Activated naive CD4-positive, alpha-beta T cell treated with anti-CD3 and anti-CD28 coated beads, Interleukin-2, amount 50 U/mL, for 16 hours (primary cell): ENCODE measurements around the gene SHOX.
"Not testable (repeated sequence)": the region's sequence is repeated elsewhere in the genome, so short reads cannot be mapped to it uniquely, and the experiment has no call there.

Experiments used
- DNase-seq: peaks from one replicate; pipeline ENCODE4 v3.0.0-alpha.2; 2020

Gene SHOX

DNA sequence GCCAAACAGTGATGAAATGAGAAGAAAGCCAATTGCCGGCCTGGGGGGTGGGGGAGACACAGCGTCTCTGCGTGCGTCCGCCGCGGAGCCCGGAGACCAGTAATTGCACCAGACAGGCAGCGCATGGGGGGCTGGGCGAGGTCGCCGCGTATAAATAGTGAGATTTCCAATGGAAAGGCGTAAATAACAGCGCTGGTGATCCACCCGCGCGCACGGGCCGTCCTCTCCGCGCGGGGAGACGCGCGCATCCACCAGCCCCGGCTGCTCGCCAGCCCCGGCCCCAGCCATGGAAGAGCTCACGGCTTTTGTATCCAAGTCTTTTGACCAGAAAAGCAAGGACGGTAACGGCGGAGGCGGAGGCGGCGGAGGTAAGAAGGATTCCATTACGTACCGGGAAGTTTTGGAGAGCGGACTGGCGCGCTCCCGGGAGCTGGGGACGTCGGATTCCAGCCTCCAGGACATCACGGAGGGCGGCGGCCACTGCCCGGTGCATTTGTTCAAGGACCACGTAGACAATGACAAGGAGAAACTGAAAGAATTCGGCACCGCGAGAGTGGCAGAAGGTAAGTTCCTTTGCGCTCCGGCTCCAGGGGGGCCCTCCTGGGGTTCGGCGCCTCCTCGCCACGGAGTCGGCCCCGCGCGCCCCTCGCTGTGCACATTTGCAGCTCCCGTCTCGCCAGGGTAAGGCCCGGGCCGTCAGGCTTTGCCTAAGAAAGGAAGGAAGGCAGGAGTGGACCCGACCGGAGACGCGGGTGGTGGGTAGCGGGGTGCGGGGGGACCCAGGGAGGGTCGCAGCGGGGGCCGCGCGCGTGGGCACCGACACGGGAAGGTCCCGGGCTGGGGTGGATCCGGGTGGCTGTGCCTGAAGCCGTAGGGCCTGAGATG is at the start of gene SHOX:
Gene SHOX (plus strand): TSS at position 180 of the 885 bp plus-strand sequence. CDS start 107 bp downstream, at position 287.
- no peak for DNase-seq

DNA sequence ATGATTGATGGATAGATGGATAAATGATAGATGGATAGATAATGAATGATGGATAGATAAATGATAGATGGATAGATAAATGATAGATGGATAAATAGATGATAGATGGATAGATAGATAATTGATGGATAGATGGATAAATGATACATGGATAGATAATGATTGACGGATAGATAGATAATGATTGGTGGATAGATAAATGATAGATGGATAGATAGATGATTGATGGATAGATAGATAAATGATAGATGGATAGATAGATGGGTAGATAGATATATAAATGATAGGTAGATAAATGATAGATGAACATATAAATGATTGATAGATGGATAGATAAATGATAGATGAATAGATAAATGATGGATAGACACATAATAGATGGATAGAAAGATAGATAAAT is 49.5 kb upstream of the SHOX start:
- DNase-seq: no peak

DNA sequence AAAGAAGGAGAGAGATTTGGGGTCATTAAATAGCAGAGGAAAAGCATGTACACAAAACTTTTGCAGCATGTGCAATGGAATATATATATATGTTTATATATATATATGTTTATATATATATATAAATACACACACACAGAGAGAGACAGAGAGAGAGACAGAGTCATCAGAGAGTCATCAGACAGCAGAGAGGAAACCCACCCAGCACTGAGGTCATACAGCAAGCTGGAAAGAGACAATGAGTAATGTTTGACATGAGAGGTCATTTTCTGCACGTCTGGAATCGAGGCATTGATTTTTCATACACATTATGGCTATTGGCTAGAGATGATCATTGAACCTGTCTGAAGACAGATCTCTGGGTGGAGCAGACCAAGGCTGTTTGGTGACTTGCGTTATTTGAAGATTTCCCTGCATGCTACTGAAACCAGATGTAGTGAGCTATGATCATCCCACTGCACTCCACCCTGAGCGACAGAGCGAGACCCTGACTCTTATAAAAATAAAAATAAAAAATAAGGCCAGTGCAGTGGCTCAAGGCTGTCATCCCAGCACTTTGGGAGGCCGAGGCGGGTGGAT is 48.8 kb upstream of the SHOX start:
- DNase-seq: no peak

GRCh38 chrX:584572-584971 is 46.0 kb upstream of the SHOX start:
- no peak for DNase-seq

- DNase-seq: no peak
Observed at GRCh38 chrX:585115-585808, 45.3 kb upstream of the SHOX start.

DNA sequence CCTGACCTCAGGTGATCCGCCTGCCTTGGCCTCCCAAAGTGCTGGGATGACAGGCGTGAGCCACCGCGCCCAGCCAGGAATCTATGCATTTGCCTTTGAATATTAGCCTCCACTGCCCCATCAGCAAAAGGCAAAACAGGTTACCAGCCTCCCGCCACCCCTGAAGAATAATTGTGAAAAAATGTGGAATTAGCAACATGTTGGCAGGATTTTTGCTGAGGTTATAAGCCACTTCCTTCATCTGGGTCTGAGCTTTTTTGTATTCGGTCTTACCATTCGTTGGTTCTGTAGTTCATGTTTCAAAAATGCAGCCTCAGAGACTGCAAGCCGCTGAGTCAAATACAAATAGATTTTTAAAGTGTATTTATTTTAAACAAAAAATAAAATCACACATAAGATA is 44.2 kb upstream of the SHOX start:
- no peak for DNase-seq

GRCh38 chrX:589261-589660 is 41.3 kb upstream of the SHOX start:
- DNase-seq: not testable (repeated sequence)

GRCh38 chrX:590693-591404 is 39.7 kb upstream of the SHOX start:
- no peak for DNase-seq

DNA sequence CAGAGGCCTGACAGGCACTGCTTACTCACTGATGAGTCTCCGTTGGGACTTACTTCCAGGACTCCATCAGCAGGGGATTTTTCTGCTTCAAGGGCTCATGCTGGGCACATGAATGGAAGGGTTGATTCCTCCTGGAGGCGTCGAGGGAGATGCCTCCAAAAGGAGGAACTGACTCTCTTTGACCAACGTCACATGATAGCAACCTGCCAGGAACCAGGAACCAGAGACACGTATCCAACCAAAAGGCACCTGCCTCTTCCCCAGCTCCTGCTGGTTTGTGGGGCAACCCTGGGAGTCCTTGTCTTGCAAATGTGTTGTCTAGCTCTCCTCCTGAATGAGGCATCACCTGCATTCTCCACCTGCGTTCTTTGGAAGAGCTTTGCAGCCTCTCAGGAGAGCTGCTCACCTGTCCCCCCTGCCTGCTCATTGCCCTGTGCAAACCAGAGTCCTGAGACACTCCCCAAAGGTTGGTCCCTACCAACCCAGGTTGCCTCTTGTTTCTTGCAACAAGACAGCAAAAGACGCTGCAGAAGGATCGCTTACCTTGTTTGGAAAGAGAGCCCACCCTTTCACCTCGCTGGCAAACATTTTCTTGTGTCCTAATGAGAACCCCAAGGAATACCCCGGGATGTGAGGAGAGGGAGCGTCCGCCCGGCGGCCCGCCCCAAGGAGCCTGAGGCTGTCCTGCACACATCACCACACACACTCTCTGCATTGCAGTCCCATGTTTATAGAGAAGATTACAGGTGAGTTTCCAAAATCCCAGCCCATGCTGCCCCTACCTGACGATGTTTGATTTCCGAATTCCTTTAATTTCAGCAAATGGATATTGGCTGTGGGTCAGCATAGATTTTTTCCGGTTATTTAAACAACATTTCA is 30.5 kb upstream of the SHOX start:
- no peak for DNase-seq

DNA sequence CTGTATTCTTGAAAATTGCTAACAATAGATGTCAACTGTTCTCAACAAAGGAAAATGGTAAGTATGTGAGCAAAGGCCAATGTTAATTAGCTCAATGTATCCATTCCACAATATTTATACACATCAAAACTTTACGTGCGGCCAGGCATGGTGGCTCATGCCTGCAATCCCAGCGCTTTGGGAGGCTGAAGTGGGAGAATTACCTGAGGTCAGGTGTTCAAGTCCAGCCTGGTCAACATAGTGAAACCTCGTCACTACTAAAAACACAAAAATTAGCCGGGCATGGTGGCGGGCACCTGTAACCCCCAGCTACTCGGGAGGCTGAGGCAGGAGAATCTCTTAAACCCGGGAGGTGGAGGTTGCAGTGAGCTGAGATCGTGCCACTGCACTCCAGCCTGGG is 27.6 kb upstream of the SHOX start:
- DNase-seq: not testable (repeated sequence)

DNA sequence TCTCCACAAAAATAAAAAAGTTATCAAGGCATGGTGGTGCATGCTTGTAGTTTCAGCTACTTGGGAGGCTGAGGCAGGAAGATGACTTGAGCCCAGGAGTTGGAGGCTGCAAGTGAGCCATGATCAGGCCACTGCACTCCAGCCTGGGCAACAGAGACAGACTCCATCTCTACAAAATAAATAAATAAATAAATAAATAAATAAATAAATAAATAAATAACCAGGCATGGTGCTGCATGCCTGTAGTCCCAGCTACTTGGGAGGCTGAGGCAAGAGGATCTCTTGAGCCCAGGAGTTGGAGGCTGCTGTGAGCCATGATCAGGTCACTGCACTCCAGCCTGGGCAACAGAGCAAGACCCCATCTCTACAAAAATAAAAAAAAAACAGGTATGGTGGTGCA is 26.0 kb upstream of the SHOX start:
- not testable (repeated sequence) for DNase-seq

DNA sequence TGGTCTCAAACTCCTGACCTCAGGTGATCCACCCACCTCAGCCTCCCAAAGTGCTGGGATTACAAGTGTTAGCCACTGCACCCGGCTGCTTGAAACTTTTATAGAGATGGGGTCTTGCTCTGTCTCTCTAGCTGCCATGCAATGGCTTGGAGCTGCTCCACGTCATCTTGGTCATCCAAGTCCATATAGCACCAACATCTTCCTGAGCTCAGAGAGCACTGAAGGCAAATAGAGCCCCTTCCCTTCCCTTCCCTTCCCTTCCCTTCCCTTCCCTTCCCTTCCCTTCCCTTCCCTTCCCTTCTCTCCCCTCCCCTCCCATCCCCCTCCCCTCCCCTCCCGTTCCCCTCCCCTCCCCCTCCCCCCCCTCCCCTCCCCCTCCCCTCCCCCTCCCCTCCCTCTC is 22.5 kb upstream of the SHOX start:
- not testable (repeated sequence) for DNase-seq

DNA sequence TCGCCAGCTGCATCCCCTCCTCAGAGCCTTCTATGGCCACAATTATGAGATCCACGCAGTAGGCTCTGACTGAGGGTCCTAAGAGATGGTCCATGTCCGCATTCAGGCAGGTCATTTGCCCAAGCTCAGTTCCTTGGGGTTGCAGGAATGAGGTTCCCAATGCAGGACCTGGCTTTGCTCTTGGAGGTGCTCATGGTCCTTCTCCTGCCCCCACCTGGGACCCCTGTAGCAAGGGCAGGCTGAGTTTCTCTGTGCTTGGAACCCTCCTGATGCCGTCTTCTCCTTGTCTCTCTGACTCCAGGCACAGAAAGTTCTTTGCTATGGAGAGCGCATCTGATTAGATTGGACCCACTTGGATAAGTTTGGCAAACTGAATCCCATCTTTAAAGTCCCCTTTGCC is 16.5 kb upstream of the SHOX start:
- DNase-seq: no peak

DNA sequence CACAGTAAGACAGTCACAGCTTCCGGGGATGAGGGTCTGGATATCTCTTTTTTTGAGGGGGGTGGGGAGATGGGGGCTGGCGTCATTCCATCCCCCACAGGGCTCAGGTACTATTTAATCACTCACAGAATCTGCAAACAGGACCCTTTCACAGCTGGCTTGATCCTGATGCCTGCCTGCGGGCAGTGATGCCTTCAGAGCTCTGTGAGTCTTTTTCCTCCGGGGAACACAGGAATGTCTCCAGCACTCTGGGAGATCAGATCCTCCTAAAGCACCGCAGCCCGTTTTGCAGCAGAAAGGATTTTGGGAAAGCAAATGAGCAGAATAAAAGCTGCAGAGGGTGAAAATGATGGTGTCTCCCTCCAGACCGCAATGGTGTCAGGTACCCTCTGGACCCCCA is 13.2 kb upstream of the SHOX start:
- DNase-seq: no peak

GRCh38 chrX:617891-618290 is 12.7 kb upstream of the SHOX start:
- DNase-seq: no peak

- not testable (repeated sequence) for DNase-seq
Observed at GRCh38 chrX:618304-618703, 12.3 kb upstream of the SHOX start.

DNA sequence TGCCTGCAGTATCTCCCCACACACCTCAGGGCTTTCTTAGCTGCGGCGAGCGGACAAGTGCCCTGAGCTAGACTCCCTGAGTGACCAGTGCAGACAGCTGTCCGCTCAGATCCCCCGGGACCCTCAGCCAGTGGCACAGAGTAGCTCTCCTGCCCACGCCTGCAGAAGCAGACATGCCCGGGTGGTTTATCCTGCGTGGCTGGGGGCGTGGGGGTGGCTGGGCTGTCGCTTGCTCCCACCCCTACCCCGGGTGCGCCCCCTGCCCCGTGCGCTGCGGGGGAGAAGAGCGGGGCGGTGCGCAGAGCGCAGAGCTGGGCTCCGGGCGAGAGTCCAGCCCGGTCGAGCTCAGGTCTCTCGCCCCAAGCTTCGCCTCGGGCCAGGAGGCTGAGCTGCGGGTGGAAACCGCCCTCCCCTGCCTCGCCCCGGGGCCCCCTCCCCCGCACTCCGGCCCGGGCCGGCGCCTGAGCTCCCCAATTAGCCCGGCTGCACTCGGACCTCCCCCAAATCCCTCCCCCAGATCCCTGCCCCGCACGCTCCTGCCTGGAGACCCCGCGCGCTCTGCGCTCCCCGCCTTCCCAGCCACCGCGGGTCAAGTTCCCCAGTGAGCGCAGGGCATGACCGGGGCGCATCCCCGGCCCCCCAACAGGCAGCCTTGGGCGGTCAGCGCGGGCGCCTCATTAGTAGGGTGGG is 11.7 kb upstream of the SHOX start:
- DNase-seq: no peak

DNA sequence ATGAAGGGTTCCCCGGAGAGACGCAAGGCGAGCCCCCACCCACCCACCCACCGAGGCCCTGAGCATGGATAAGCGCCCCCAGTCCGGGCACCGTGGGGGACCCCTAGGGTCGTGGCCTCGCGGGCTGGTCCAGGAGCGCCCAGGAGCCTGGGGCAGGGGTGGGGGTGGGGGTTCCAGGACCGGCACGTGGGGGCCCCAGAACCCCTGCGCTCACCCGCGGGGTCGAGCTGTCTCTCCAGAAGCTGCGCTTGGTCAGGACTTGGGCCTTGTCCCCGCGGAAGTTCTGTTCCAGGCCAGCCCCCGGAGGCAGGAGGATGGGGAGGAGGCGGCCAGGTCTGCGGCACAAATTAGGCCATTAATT is 11.2 kb upstream of the SHOX start:
- no peak for DNase-seq

GRCh38 chrX:619812-620531 is 10.6 kb upstream of the SHOX start:
- no peak for DNase-seq

- no peak for DNase-seq
Observed at GRCh38 chrX:621705-622503, 8.7 kb upstream of the SHOX start.
